ENCODE data around the gene CYSLTR2. TPM values are rescaled to one million over a fixed set of nuclear protein-coding genes. Genes with fewer than 3 reads are reported as not detected.

The CYSLTR2 gene, protein sequence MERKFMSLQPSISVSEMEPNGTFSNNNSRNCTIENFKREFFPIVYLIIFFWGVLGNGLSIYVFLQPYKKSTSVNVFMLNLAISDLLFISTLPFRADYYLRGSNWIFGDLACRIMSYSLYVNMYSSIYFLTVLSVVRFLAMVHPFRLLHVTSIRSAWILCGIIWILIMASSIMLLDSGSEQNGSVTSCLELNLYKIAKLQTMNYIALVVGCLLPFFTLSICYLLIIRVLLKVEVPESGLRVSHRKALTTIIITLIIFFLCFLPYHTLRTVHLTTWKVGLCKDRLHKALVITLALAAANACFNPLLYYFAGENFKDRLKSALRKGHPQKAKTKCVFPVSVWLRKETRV
- polyA plus RNA-seq (2012; ENCODE audit: missing spikeins) = not detected

DNA sequence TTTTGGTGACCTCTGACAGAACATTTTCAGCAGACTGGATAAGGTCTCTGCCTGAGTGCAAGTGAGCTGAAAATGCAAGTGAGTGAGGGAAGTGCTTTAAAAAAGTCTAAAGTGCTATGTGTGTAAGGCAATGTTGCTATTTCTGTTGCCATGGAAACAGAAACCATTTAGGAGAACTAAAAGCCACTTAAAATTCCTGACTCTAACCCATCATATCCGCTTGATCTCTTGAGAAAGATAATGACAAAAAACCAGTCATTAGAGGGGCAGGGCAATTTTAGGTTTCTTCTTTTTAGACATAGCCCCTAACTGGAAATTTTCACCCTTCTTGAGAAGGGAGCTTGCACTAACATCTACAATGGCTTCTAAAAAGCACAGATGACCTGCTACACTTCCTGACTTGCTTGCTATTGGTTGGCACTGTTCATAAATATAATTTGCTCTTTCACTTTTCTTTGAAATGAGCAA is at the start of gene CYSLTR2:
Gene CYSLTR2 (plus strand): TSS at position 458 of the 468 bp plus-strand sequence. CDS start 52,889 bp downstream, outside the sequence.
- TF ChIP-seq POLR2AphosphoS5 (IDR thresholded peaks at IDR 0.05; ENCODE audit: low read depth, low read length) = no peak
- no peak for TF ChIP-seq TAF1 (IDR thresholded peaks at IDR 0.05; ENCODE audit: borderline replicate concordance, low read depth, low read length)
- no peak for TF ChIP-seq POLR2A (IDR thresholded peaks at IDR 0.05; ENCODE audit: low read depth, low read length)
- FAIRE-seq (peak; percentile 56), DNase-seq (ENCODE audit: insufficient read length) (no peak)

- FAIRE-seq (no peak), DNase-seq (ENCODE audit: insufficient read length) (no peak)
- TF ChIP-seq POLR2AphosphoS5 (IDR thresholded peaks at IDR 0.05; ENCODE audit: low read depth, low read length) = no peak
- no peak for TF ChIP-seq POLR2A (IDR thresholded peaks at IDR 0.05; ENCODE audit: low read depth, low read length)
These were observed 38.7 kb upstream of the CYSLTR2 start for GRCh38 chr13:48615049-48615448.

DNA sequence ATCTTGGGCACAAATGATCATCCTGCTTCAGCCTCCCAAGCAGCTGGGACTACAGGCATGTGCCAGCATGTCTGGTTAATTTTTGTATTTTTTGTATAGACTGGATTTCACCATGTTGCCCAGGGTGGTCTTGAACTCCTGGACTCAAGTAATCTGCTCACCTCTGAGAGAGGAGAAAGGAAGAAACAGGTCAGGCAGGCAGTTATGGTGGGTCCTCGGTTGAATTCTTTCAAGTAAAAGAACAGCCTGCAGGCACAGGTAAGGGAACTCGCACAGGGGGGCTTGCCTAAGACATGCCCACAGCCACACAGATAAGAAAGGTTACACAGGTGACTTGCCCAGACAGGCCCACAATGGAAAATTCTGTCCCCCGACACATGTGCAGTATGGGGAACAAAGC is 34.8 kb upstream of the CYSLTR2 start:
- DNase-seq (ENCODE audit: insufficient read length) (no peak), FAIRE-seq (no peak)
- TF ChIP-seq TAF1 (IDR thresholded peaks at IDR 0.05; ENCODE audit: borderline replicate concordance, low read depth, low read length) (no peak), POLR2AphosphoS5 (IDR thresholded peaks at IDR 0.05; ENCODE audit: low read depth, low read length) (no peak), POLR2A (IDR thresholded peaks at IDR 0.05; ENCODE audit: low read depth, low read length) (no peak)

DNA sequence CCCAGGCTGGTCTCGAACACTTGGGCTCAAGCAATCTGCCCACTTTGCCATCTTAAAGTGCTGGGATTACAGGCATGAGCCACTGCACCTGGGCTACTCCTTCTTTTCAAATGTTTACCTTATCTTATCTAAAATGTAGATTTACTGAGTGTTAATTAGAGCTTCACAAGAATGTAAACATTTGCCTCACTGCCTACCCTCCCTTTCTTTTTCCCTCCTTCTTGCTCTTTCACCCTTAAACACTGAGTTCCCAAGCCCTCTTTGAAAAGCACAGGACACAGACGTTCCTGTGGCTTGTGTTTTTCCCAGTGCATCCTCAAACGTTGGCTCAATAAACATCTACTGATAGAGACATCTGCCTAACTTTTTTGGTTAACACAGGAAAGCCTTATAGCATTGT is 32.7 kb upstream of the CYSLTR2 start:
- TF ChIP-seq TAF1 (IDR thresholded peaks at IDR 0.05; ENCODE audit: borderline replicate concordance, low read depth, low read length) (no peak), POLR2A (IDR thresholded peaks at IDR 0.05; ENCODE audit: low read depth, low read length) (no peak), POLR2AphosphoS5 (IDR thresholded peaks at IDR 0.05; ENCODE audit: low read depth, low read length) (no peak)
- no peak for DNase-seq (ENCODE audit: insufficient read length)
- no peak for FAIRE-seq

DNA sequence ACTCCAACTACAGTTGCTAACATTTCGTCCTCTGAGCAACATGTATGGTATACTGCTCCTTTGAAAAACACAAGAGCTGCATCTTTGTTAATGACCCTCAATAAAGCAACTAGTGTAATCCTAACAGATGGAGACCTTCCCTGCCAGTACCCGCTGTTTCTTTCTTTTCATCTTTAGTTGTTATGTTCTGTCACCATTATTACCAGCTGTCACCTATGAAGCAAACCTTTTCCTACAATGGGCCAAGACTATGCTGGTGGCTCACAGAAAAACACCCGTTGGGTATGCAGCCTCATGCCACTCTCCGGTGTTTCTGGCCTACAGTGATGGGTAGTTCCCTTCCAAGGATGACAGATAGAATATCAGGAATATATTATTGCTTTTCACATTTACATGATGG is 29.7 kb upstream of the CYSLTR2 start:
- DNase-seq (ENCODE audit: insufficient read length) = no peak

DNA sequence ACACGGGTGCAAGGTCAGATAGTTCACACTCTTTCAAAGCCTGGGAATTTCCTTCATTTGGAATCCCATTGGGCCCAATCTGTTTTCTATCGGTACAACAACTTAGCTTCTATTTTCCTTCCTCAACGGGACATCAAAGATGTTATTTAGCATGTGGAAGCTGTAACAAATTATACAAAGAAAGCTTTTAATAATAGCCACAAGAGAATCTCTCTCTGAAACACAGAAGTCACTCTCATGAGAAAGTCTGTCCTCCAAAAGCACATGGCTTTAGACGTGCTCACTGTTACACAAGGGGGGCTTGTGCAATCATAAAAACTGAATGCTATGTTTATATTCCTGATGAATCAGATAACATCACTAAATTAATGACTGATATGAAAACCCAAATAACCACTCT is 28.9 kb upstream of the CYSLTR2 start:
- no peak for TF ChIP-seq POLR2A (IDR thresholded peaks at IDR 0.05; ENCODE audit: low read depth, low read length)
- no peak for TF ChIP-seq TAF1 (IDR thresholded peaks at IDR 0.05; ENCODE audit: borderline replicate concordance, low read depth, low read length)
- no peak for TF ChIP-seq POLR2AphosphoS5 (IDR thresholded peaks at IDR 0.05; ENCODE audit: low read depth, low read length)
- FAIRE-seq = no peak
- DNase-seq (ENCODE audit: insufficient read length) = no peak

More for the DNA sequence above, 29.7 kb upstream of the CYSLTR2 start:
- FAIRE-seq = no peak
- TF ChIP-seq POLR2AphosphoS5 (IDR thresholded peaks at IDR 0.05; ENCODE audit: low read depth, low read length) = no peak
- no peak for TF ChIP-seq TAF1 (IDR thresholded peaks at IDR 0.05; ENCODE audit: borderline replicate concordance, low read depth, low read length)
- TF ChIP-seq POLR2A (IDR thresholded peaks at IDR 0.05; ENCODE audit: low read depth, low read length) = no peak

DNA sequence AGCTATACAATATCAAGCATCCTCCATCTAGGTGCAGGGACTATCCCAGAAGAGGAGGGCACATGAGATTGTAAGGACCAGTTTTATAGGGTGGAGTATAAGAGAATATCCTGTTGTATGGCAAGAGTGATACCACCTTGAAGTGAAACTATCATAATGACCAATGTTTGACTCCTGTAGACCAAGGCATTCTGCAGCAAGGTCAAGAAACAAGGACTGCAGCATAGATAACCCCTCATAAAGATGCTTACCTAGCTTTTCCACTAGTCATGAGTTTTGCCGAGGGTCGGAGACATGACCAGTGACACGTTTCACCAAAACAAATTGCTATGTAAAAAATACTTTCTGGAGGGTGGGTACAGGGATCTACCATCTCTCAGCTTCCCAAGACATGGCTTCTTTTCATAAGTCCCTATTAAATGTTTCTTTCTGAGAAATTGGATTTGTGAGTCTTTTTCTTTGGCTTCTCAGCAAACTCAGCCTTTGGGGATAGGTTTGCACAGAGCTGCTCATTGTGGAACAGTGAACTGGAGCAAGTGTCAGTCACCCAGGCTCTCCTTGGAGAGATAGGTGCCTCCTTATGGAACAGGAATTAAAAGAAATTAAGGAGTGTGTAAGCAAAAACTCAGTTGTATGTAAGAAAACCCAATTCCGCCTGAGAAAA is 28.2 kb upstream of the CYSLTR2 start:
- TF ChIP-seq TAF1 (IDR thresholded peaks at IDR 0.05; ENCODE audit: borderline replicate concordance, low read depth, low read length) (no peak), POLR2A (IDR thresholded peaks at IDR 0.05; ENCODE audit: low read depth, low read length) (no peak), POLR2AphosphoS5 (IDR thresholded peaks at IDR 0.05; ENCODE audit: low read depth, low read length) (no peak)
- no peak for DNase-seq (ENCODE audit: insufficient read length)
- no peak for FAIRE-seq

GRCh38 chr13:48626077-48626449 is 27.7 kb upstream of the CYSLTR2 start:
- FAIRE-seq (no peak), DNase-seq (ENCODE audit: insufficient read length) (no peak)

GRCh38 chr13:48626726-48627451 is 26.8 kb upstream of the CYSLTR2 start:
- TF ChIP-seq POLR2A (IDR thresholded peaks at IDR 0.05; ENCODE audit: low read depth, low read length) (no peak), TAF1 (IDR thresholded peaks at IDR 0.05; ENCODE audit: borderline replicate concordance, low read depth, low read length) (no peak), POLR2AphosphoS5 (IDR thresholded peaks at IDR 0.05; ENCODE audit: low read depth, low read length) (no peak)
- DNase-seq (ENCODE audit: insufficient read length) = no peak
- no peak for FAIRE-seq

More at GRCh38 chr13:48626077-48626449, 27.7 kb upstream of the CYSLTR2 start:
- no peak for TF ChIP-seq POLR2A (IDR thresholded peaks at IDR 0.05; ENCODE audit: low read depth, low read length)
- no peak for TF ChIP-seq TAF1 (IDR thresholded peaks at IDR 0.05; ENCODE audit: borderline replicate concordance, low read depth, low read length)
- no peak for TF ChIP-seq POLR2AphosphoS5 (IDR thresholded peaks at IDR 0.05; ENCODE audit: low read depth, low read length)

DNA sequence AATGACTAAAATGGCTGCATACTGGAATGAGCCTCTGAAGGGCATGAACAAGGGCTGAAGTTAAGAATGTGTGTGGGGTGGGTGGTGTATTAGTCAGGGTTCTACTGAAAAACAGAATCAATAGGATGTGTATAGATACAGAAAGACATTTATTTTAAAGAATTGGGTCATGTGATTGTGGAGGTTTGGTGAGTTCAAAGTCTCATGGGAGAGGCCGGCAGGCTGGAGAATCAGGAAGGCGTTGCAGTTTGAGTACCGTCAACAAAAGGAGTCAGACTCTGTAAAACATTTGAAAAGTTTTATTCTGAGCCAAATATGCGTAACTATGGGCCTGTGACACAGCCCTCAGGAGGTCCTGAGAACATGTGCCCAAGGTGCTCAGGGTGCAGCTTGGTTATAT is 24.5 kb upstream of the CYSLTR2 start:
- FAIRE-seq (no peak), DNase-seq (ENCODE audit: insufficient read length) (no peak)
- TF ChIP-seq POLR2AphosphoS5 (IDR thresholded peaks at IDR 0.05; ENCODE audit: low read depth, low read length) = no peak
- no peak for TF ChIP-seq POLR2A (IDR thresholded peaks at IDR 0.05; ENCODE audit: low read depth, low read length)
- TF ChIP-seq TAF1 (IDR thresholded peaks at IDR 0.05; ENCODE audit: borderline replicate concordance, low read depth, low read length) = no peak

DNA sequence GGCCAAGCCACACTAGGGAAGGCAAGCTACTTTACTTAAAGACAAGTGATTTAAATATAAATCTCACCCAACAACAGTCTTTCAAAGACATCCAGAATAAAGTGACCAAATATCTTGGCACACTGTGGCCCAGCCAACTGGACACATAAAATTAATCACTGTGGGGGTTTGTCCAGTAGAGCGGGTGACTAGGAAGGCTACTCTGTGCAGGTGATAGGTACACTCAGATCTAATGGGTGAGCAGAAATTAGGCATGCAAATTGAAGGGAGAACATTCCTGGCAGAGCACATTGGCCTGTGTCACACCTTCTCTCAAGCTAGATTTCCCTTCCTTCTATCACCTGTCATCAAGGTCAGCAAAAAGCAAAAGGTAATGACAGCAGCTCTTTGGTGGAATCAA is 23.4 kb upstream of the CYSLTR2 start:
- TF ChIP-seq POLR2AphosphoS5 (IDR thresholded peaks at IDR 0.05; ENCODE audit: low read depth, low read length) (no peak), POLR2A (IDR thresholded peaks at IDR 0.05; ENCODE audit: low read depth, low read length) (no peak), TAF1 (IDR thresholded peaks at IDR 0.05; ENCODE audit: borderline replicate concordance, low read depth, low read length) (no peak)
- FAIRE-seq = no peak
- no peak for DNase-seq (ENCODE audit: insufficient read length)

Data from GM12892 (cell line).